H9 (cell line): ENCODE data around the gene TRERF1. TPM values are rescaled to one million over a fixed set of nuclear protein-coding genes. Genes with fewer than 3 reads are reported as not detected.

Experiments used
- DNase-seq: peaks from one replicate; pipeline ENCODE4 v3.0.0-alpha.2; 2017
- H2AFZ ChIP-seq: one replicate; pipeline ENCODE4 v1.6.1; 2013; ENCODE audit warnings: mild to moderate bottlenecking, low read length, control low read depth, moderate library complexity
- H2AK5ac ChIP-seq: 2 replicates; pipeline ENCODE4 v1.6.1; 2013; ENCODE audit warnings: low read length, control low read depth, mixed read lengths; ENCODE audit not compliant: insufficient read length
- H2BK120ac ChIP-seq: one replicate; pipeline ENCODE4 v1.6.1; 2013; ENCODE audit warnings: low read depth, mild to moderate bottlenecking, low read length, control low read depth, inconsistent platforms; ENCODE audit not compliant: poor library complexity, severe bottlenecking
- H2BK12ac ChIP-seq: 2 replicates; pipeline ENCODE4 v1.6.1; 2013; ENCODE audit warnings: low read length, control low read depth, mixed read lengths, low read depth; ENCODE audit not compliant: insufficient read length
- H2BK15ac ChIP-seq: 2 replicates; pipeline ENCODE4 v1.6.1; 2013; ENCODE audit warnings: low read depth, low read length, control low read depth
- H2BK20ac ChIP-seq: one replicate; pipeline ENCODE4 v1.6.1; 2013; ENCODE audit warnings: low read depth, mild to moderate bottlenecking, low read length, control low read depth, inconsistent platforms; ENCODE audit not compliant: poor library complexity, severe bottlenecking
- H2BK5ac ChIP-seq: 2 replicates; pipeline ENCODE4 v1.6.1; 2013; ENCODE audit warnings: low read length, control low read depth, mixed read lengths; ENCODE audit not compliant: insufficient read length
- H3K14ac ChIP-seq: 2 replicates; pipeline ENCODE4 v1.6.1; 2013; ENCODE audit warnings: low read length, control low read depth; ENCODE audit not compliant: insufficient read depth
- H3K18ac ChIP-seq: 2 replicates; pipeline ENCODE4 v1.6.1; 2013; ENCODE audit warnings: low read depth, mild to moderate bottlenecking, mixed read lengths, low read length, control low read depth; ENCODE audit not compliant: insufficient read length
- H3K23ac ChIP-seq: 2 replicates; pipeline ENCODE4 v1.6.1; 2013; ENCODE audit warnings: low read length, control low read depth, mixed read lengths, low read depth; ENCODE audit not compliant: insufficient read length
- H3K23me2 ChIP-seq: 2 replicates; pipeline ENCODE4 v1.6.1; 2013; ENCODE audit warnings: low read depth, mild to moderate bottlenecking, mixed read lengths, low read length, control low read depth; ENCODE audit not compliant: insufficient read length, poor library complexity, severe bottlenecking
- H3K27ac ChIP-seq: 2 replicates; pipeline ENCODE4 v1.5.1; 2013; ENCODE audit warnings: low read length, control low read depth, mixed read lengths, low read depth; ENCODE audit not compliant: insufficient read length
- H3K27me3 ChIP-seq: 2 replicates; pipeline ENCODE4 v1.6.1; 2013; ENCODE audit warnings: low read length, control low read depth, inconsistent platforms; ENCODE audit not compliant: insufficient read depth
- H3K4ac ChIP-seq: 2 replicates; pipeline ENCODE4 v1.6.1; 2013; ENCODE audit warnings: low read depth, mild to moderate bottlenecking, control low read depth, inconsistent platforms, low read length, moderate library complexity
- H3K4me1 ChIP-seq: 2 replicates; pipeline ENCODE4 v1.6.1; 2013; ENCODE audit warnings: low read length, control low read depth, inconsistent platforms; ENCODE audit not compliant: insufficient read depth
- H3K4me2 ChIP-seq: 2 replicates; pipeline ENCODE4 v1.6.1; 2013; ENCODE audit warnings: low read length, control low read depth, mixed read lengths; ENCODE audit not compliant: insufficient read length, insufficient read depth
- H3K56ac ChIP-seq: 2 replicates; pipeline ENCODE4 v1.6.1; 2013; ENCODE audit warnings: low read depth, mild to moderate bottlenecking, mixed read lengths, low read length, control low read depth; ENCODE audit not compliant: insufficient read length
- H3K79me1 ChIP-seq: 2 replicates; pipeline ENCODE4 v1.6.1; 2013; ENCODE audit warnings: low read depth, mild to moderate bottlenecking, moderate library complexity, low read length, control low read depth, inconsistent platforms; ENCODE audit not compliant: insufficient read depth, poor library complexity, severe bottlenecking
- H3K79me2 ChIP-seq: 2 replicates; pipeline ENCODE4 v1.6.1; 2013; ENCODE audit warnings: low read length, control low read depth, inconsistent platforms; ENCODE audit not compliant: insufficient read depth
- H3K9ac ChIP-seq: 2 replicates; pipeline ENCODE4 v1.6.1; 2013; ENCODE audit warnings: low read length, control low read depth, mixed read lengths; ENCODE audit not compliant: insufficient read length; ENCODE audit errors: extremely low read depth
- H3K9me3 ChIP-seq: one replicate; pipeline ENCODE4 v1.6.1; 2013; ENCODE audit warnings: low read depth, low read length, inconsistent platforms; ENCODE audit not compliant: control insufficient read depth
- H3T11ph ChIP-seq: one replicate; pipeline ENCODE4 v1.6.1; 2013; ENCODE audit warnings: mild to moderate bottlenecking, low read length, control low read depth, inconsistent platforms
- H4K20me1 ChIP-seq: one replicate; pipeline ENCODE4 v1.6.1; 2013; ENCODE audit not compliant: control insufficient read depth, insufficient read length, insufficient read depth
- H4K5ac ChIP-seq: 2 replicates; pipeline ENCODE4 v1.6.1; 2013; ENCODE audit warnings: low read depth, mild to moderate bottlenecking, mixed read lengths, low read length, control low read depth; ENCODE audit not compliant: insufficient read length
- H4K8ac ChIP-seq: replicated peaks from 2 replicates; pipeline ENCODE4 v1.6.1; 2013; ENCODE audit warnings: low read length, control low read depth, mixed read lengths, low read depth; ENCODE audit not compliant: insufficient read length
- H4K91ac ChIP-seq: 2 replicates; pipeline ENCODE4 v1.6.1; 2013; ENCODE audit warnings: low read depth, mild to moderate bottlenecking, moderate library complexity, mixed read lengths, low read length, control low read depth; ENCODE audit not compliant: insufficient read length
- H3K27ac Mint-ChIP-seq, 3 experiments: 2 replicates in 2 of 3; 3 replicates in 1 of 3; pipeline ENCODE4 v1.8.0; 2020 to 2021; ENCODE audit warnings: mixed read lengths in 3 of 3, mild to moderate bottlenecking in 1 of 3, moderate library complexity in 1 of 3
- H3K27me3 Mint-ChIP-seq: 2 replicates; pipeline ENCODE4 v1.8.0; 2021; ENCODE audit warnings: low read depth, mild to moderate bottlenecking, moderate library complexity, mixed read lengths
- H3K36me3 Mint-ChIP-seq, 3 experiments: 2 replicates in 2 of 3; 3 replicates in 1 of 3; pipeline ENCODE4 v1.8.0; 2020 to 2021; ENCODE audit warnings: low read depth in 3 of 3, mixed read lengths in 3 of 3; ENCODE audit not compliant: insufficient read depth in 1 of 3
- H3K4me1 Mint-ChIP-seq, 2 experiments: 2 replicates each; pipeline ENCODE4 v1.8.0; 2020; ENCODE audit warnings: mixed read lengths in 2 of 2
- H3K4me3 Mint-ChIP-seq, 2 experiments: 2 replicates in 1 of 2; 3 replicates in 1 of 2; pipeline ENCODE4 v1.8.0; 2020 to 2021; ENCODE audit warnings: mild to moderate bottlenecking in 2 of 2, mixed read lengths in 2 of 2, moderate library complexity in 1 of 2
- H3K9me3 Mint-ChIP-seq, 2 experiments: 2 replicates in 1 of 2; 3 replicates in 1 of 2; pipeline ENCODE4 v1.8.0; 2020; ENCODE audit warnings: mild to moderate bottlenecking in 2 of 2, mixed read lengths in 2 of 2, moderate library complexity in 1 of 2
- CTCF ChIP-seq: fragments of 200-600 bp; sonication (generic); conservative IDR thresholded peaks from 3 replicates; pipeline ENCODE4 v1.8.0; 2021; ENCODE audit warnings: antibody characterized with exemption, mild to moderate bottlenecking
- WGBS: extraction: QIAGEN DNeasy Blood & Tissue Kit; methylation state at CpG from one replicate; pipeline ENCODE4 v1.1.7; 2013; ENCODE audit warnings: missing lambda C conversion rate, low lambda C conversion rate, mixed read lengths; ENCODE audit not compliant: insufficient read length; ENCODE audit errors: extremely low coverage; 5-methylcytosine and 5-hydroxymethylcytosine counted together
- total RNA-seq: library from RNA; stranded (reverse); gene quantifications from 2 replicates; pipeline ENCODE4 v1.2.1, GENCODE V29; 2021

TRERF1 gene
- total RNA-seq, 1 experiment from 2014 or later: 19.7 TPM

GRCh38 chr6:42341771-42342553 lies 109.8 kb downstream of the TRERF1 start:
- no peak for DNase-seq

More at GRCh38 chr6:42341771-42342553, 109.8 kb downstream of the TRERF1 start:
- Histone ChIP-seq H3K4me1 (no peaks in the 10 kb centered on the region), H3K79me1 (no peaks in the 10 kb centered on the region), H2AK5ac (no peak overlapping the region), H3K27ac (no peak overlapping the region), H3K4me2 (no peak overlapping the region), H3K4ac (no peak overlapping the region), H2BK5ac (no peak overlapping the region), H2BK20ac (no peak overlapping the region), H3K9me3 (no peaks in the 10 kb centered on the region), H3K18ac (no peak overlapping the region), H4K91ac (no peak overlapping the region), H3T11ph (no peak overlapping the region), H4K20me1 (no peaks in the 10 kb centered on the region), H4K5ac (no peak overlapping the region), H3K14ac (no peak overlapping the region), H3K23ac (no peak overlapping the region), H2AFZ (no peak overlapping the region), H3K27me3 (no peaks in the 10 kb centered on the region), H3K56ac (no peak overlapping the region), H3K23me2 (no peaks in the 10 kb centered on the region), H3K79me2 (no peaks in the 10 kb centered on the region), H2BK15ac (no peak overlapping the region), H3K9ac (no peak overlapping the region), H2BK12ac (no peak overlapping the region), H4K8ac (no peak overlapping the region), H2BK120ac (no peak overlapping the region)
- Mint-ChIP-seq H3K27ac (no peak overlapping the region), H3K9me3 (no peaks in the 10 kb centered on the region), H3K36me3 (peaks cover 0 to 1% (median 0%) of the 10 kb centered on the region in 3 experiments; a peak in 4 of 7 replicates), H3K27me3 (no peaks in the 10 kb centered on the region), H3K4me3 (no peak overlapping the region), H3K4me1 (peaks cover 21 to 22% of the 10 kb centered on the region in 2 experiments)
- TF ChIP-seq CTCF: no peak
- no CpG with 5 or more reads among the region's 3 CpGs for WGBS
